GM12891 (cell line): ENCODE data around the gene WNT7B.

Experiments used
- DNase-seq: peaks from one replicate; pipeline ENCODE4 v3.0.0; 2011; ENCODE audit warnings: low spot score; ENCODE audit not compliant: insufficient read length
- FAIRE-seq: peaks from 2 replicates; lab custom pipeline; 2011; peaks lifted over from hg19 to GRCh38; lab: Jason Lieb, UNC
- PAX5 ChIP-seq: IDR thresholded peaks from 2 replicates; pipeline ENCODE4 v1.6.1; 2011; ENCODE audit warnings: low read length, moderate library complexity, mild to moderate bottlenecking; ENCODE audit not compliant: insufficient read depth, severe bottlenecking
- POLR2A ChIP-seq: IDR thresholded peaks from 2 replicates; pipeline ENCODE4 v1.6.1; 2011; ENCODE audit warnings: low read depth, low read length, control low read depth
- POLR2AphosphoS5 ChIP-seq: IDR thresholded peaks from 2 replicates; pipeline ENCODE4 v1.6.1; 2011; ENCODE audit warnings: low read depth, low read length, control low read depth
- POU2F2 ChIP-seq: IDR thresholded peaks from 2 replicates; pipeline ENCODE4 v1.6.1; 2011; ENCODE audit warnings: low read depth, mild to moderate bottlenecking, control low read depth, low read length, moderate library complexity
- SPI1 ChIP-seq: IDR thresholded peaks from 2 replicates; pipeline ENCODE4 v1.6.1; 2011; ENCODE audit warnings: low read depth, low read length, control low read depth
- TAF1 ChIP-seq: IDR thresholded peaks from 2 replicates; pipeline ENCODE4 v1.6.1; 2011; ENCODE audit warnings: low read depth, low read length, control low read depth

Gene WNT7B

DNA sequence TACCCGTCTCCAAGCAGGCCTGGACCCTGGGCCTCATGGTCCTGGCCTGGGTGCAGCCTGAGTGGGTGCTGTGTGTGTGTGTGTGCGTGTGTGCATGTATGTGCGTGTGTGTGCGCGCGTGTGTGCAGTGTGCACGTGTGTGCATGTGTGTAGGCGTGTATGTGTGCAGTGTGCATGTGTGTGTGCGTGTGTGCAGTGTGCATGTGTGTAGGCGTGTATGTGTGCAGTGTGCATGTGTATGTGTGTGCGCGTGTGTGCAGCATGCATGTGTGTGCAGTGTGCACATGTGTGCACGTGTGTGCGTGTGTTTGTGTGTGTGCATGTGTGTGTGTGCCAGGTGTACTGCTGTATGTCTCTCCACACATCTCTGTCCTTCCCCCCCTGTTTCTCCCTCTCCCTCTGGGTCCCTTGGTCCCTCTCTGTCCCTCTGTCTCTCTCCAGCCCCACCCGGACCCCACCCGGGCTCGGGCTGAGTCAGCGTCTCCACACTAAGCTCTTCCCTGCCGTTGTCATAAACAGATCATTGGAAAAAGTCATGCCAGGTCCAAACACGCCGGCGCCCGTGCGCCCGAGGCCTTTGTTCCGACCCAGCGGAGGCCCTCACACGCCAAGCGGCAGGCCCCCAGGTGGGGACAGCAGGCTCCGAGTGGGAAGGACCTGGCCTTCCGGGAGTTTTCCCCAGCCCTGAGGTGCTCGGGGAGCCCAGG, 34.0 kb downstream of the WNT7B start:
- TF ChIP-seq POU2F2 (no peak), POLR2AphosphoS5 (no peak), PAX5 (no peak), SPI1 (no peak)
- DNase-seq: no peak
- FAIRE-seq: no peak

DNA sequence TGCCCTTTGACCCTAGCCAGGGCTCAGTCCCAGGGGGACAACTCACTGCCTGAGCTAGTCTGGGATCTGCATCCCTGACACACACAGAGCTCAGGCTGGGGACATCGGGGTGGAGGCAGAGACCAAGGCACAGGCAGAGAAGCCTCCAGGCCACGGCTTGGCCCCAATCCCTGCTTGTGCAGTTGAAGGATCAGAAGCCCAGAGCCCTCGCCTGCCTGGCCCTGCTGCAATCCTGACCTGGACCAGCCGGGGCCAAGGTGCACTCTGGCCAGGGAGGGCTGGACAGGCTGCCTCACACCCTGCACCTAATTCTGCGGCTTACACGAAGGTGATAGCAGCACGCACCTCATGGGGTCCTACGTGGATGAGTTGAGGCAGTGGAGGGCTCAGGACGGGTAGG, 34.6 kb downstream of the WNT7B start:
- no peak for DNase-seq
- TF ChIP-seq PAX5 (no peak), SPI1 (no peak), POLR2A (no peak), POLR2AphosphoS5 (no peak), POU2F2 (no peak), TAF1 (no peak)
- no peak for FAIRE-seq

DNA sequence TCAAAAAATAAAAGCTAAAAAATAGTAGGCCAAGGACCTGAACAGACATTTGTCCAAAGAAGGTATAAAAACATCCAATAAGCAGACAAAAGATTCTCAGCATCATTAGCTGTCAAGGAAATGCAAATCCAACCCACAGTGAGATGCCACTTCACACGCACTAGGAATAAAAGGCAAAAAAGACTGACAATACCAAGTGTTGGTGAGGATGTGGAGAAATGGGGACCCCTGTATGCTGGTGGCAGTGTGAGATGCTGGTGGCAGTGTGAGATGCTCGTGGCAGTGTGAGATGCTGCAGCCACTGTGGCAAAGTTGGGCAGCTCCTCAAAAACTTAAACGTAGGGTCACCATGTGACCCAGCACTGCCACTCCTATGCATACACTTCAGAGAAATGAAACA, 38.0 kb downstream of the WNT7B start:
- TF ChIP-seq POLR2AphosphoS5 (no peak), POLR2A (no peak), SPI1 (no peak), TAF1 (no peak), POU2F2 (no peak), PAX5 (no peak)
- DNase-seq (no peak), FAIRE-seq (no peak)

DNA sequence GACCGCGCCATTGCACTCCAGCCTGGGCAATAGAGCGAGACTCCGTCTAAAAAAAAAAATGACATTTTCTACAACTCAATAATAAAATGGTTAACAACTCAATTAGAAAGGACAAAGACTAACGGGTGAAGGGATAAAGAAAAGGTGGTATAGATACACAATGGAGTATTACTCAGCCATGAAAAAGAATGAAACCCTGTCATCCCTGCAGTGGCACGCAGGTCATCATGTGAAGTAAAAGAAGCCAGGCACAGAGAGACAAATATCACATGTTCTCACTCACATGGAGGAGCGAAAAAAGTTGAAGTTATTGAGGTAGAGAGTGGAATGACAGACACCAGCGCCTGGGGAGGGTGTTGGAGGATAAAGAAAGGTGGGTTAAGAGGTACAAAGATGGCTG, 39.0 kb downstream of the WNT7B start:
- DNase-seq (no peak), FAIRE-seq (no peak)
- TF ChIP-seq PAX5: no peak
- TF ChIP-seq TAF1: no peak
- TF ChIP-seq SPI1: no peak
- no peak for TF ChIP-seq POLR2A
- TF ChIP-seq POLR2AphosphoS5: no peak
- no peak for TF ChIP-seq POU2F2

DNA sequence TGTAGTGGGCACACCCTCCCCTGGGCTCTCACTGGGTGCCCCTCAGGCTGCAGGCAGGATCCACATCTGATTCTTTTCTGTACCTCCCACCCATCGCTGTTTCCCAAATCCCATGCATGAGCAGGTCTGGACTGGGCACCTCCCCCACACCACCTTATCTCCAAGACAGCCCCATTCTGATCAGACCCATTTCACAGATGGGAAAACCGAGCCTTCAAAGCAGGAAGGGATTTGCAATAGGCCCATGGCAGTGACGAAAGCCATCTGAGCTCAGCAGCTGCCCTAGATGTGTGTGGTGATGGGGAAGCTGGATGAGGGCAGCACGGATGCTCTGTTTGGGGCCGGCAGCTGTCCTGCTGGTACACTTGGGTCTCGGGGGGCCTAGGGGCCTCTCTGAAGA, 41.4 kb downstream of the WNT7B start:
- DNase-seq: no peak
- TF ChIP-seq TAF1 (no peak), SPI1 (no peak), POU2F2 (no peak), PAX5 (no peak), POLR2AphosphoS5 (no peak), POLR2A (no peak)
- FAIRE-seq: no peak

DNA sequence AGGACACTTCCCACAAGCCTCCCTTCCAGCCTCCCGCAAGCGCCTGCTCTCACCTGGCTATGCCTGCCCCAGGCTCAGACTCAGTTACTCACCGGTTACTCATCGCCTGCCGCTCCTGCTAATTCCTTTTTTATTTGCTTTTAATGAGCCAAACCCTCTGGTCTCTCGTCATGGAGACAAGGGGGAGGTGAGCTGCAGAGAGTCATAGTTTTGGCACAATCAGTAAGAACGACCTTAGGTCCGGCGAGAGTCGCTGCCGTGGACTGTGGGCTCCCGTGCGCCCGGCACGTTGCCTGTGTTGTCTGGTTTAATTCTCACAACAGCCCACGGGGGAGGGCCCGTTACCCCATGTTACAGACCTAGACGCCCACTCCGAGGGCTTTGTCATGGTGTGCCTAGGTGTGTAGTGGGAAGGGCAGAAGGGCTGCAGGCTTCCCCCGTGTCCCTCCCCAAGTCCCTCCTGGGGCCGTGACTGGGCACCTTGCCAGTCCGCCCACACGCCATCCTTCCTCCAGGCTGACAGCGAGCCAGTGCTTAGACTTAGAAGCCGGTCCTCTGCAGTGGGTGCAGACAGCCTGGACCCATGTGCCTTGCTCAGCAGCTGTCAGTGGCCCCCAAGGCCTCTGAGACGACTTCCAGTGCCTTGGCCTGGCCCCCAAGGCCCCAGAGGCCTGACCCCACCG, 42.2 kb downstream of the WNT7B start:
- DNase-seq (no peak), FAIRE-seq (no peak)
- no peak for TF ChIP-seq POLR2A
- TF ChIP-seq PAX5: no peak
- TF ChIP-seq SPI1: no peak
- TF ChIP-seq POU2F2: no peak
- TF ChIP-seq TAF1: no peak
- TF ChIP-seq POLR2AphosphoS5: no peak

DNA sequence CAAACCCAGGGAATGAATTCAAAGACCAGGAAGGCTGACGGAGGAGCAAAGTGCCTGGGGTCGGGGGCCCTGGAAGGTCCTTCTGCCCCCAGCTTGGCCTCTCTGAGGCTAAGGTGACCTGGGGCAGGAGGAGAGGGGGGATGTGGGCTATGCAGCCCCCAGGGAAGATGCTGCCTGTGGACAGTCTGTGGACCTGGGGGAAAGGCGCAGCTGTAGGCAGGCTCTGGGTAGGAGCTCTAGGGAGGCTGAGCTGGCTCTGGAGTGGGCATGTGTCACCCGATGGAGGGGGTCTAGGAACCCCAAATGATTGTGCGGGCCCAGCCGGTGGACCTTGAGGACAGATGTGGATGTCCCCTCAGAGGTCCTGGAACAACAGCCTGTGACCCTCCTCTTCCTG, 42.8 kb downstream of the WNT7B start:
- FAIRE-seq (no peak), DNase-seq (no peak)
- TF ChIP-seq SPI1: no peak
- no peak for TF ChIP-seq POLR2A
- no peak for TF ChIP-seq POU2F2
- TF ChIP-seq TAF1: no peak
- TF ChIP-seq PAX5: no peak
- TF ChIP-seq POLR2AphosphoS5: no peak

DNA sequence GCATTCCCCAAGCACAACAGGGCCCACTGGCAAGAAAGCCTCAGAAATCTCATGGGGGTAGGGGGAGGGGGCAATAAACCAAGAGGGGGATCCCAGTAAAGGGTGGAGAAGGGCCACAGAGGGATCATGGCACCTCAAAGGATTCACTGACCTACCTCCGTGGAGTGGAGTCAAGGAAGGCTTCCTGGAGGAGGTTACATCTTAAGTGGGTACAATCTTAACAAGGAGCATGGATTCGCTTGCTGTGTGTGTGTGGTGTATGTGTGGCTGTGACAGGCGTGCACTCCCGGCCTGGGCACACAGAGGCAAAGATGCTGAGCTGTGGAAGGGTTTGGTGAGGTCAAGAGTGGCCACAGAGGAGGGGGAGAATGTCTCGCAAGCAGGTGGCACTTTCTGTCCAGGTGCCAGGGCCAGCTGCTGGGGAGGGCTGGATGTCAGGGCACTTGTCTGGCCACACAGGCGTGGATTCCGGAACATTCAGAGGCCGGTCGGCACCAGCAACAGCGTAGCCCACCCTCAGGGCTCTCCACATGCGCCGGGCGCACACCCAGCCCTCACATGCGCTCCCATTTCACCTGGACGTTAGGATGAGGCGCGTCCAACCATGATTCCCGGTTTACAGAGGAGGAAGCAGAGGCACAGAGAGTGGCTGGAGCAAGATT, 43.3 kb downstream of the WNT7B start:
- TF ChIP-seq POLR2AphosphoS5 (no peak), SPI1 (no peak), TAF1 (no peak), POU2F2 (no peak), POLR2A (no peak), PAX5 (no peak)
- FAIRE-seq (no peak), DNase-seq (no peak)

DNA sequence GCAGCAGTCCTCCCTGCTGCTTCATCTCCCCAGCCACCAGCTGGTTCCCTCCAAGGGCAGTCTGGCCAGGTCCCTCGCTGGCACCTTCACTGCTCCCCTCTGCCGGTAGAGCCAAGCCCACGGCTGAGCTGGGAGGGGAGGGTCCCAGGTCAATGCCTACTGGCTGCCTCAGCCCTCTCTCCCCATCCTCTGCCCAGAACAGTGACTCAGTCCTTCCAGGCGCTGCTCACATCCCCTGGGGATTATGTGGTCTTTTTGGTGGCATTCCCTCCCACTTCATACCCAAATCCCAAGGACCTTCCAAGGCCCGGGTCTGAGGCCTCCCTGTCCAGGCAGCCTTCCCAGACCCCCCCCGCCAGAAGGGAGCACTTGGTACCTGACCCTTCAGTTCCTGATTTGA, 44.9 kb downstream of the WNT7B start:
- DNase-seq (no peak), FAIRE-seq (no peak)
- no peak for TF ChIP-seq POU2F2
- TF ChIP-seq PAX5: no peak
- no peak for TF ChIP-seq POLR2AphosphoS5
- no peak for TF ChIP-seq TAF1
- TF ChIP-seq POLR2A: no peak
- TF ChIP-seq SPI1: no peak
